Osteoblast (primary cell): ENCODE results near the gene DNAAF5. TPM values are rescaled to one million over a fixed set of nuclear protein-coding genes. Genes with fewer than 3 reads are reported as not detected.
A peak's percentile ranks its signal among the peaks of the same experiment; 100 is the strongest.
"Not testable (repeated sequence)": the region's sequence is repeated elsewhere in the genome, so short reads cannot be mapped to it uniquely, and the experiment has no call there.

ENCODE experiments used
- DNase-seq: peaks from one replicate; pipeline ENCODE4 v3.0.0; 2011; ENCODE audit warnings: low spot score, mixed read lengths; ENCODE audit not compliant: insufficient read length; ENCODE audit errors: missing footprints
- H2AFZ ChIP-seq: 2 replicates; pipeline ENCODE4 v1.6.0; 2011; ENCODE audit warnings: mild to moderate bottlenecking, low read length
- H3K27ac ChIP-seq: 2 replicates; pipeline ENCODE4 v1.5.1; 2011; ENCODE audit warnings: mild to moderate bottlenecking, low read depth, low read length, moderate library complexity
- H3K27me3 ChIP-seq: 2 replicates; pipeline ENCODE4 v1.6.0; 2012; ENCODE audit warnings: mild to moderate bottlenecking, control low read depth, inconsistent platforms, low read length, moderate library complexity; ENCODE audit not compliant: insufficient read depth
- H3K36me3 ChIP-seq: 2 replicates; pipeline ENCODE4 v1.5.1; 2011; ENCODE audit warnings: mild to moderate bottlenecking, low read length, control low read depth, moderate library complexity; ENCODE audit not compliant: insufficient read depth
- H3K4me1 ChIP-seq: 2 replicates; pipeline ENCODE4 v1.5.1; 2011; ENCODE audit warnings: mild to moderate bottlenecking, low read length, control low read depth, moderate library complexity; ENCODE audit not compliant: insufficient read depth
- H3K4me2 ChIP-seq: 2 replicates; pipeline ENCODE4 v1.6.0; 2011; ENCODE audit warnings: mild to moderate bottlenecking, low read length; ENCODE audit not compliant: insufficient read depth
- H3K4me3 ChIP-seq: fragments of 200-600 bp; sonication (generic); 3 replicates; pipeline ENCODE4 v1.5.1; 2012; ENCODE audit warnings: mild to moderate bottlenecking, low read length, inconsistent platforms; ENCODE audit not compliant: insufficient read depth
- H3K79me2 ChIP-seq: 2 replicates; pipeline ENCODE4 v1.6.0; 2012; ENCODE audit warnings: mild to moderate bottlenecking, low read length, control low read depth, inconsistent platforms; ENCODE audit not compliant: insufficient read depth
- H3K9me3 ChIP-seq: 2 replicates; pipeline ENCODE4 v1.5.1; 2011; ENCODE audit warnings: low read depth, low read length, control low read depth
- H4K20me1 ChIP-seq: 2 replicates; pipeline ENCODE4 v1.6.0; 2012; ENCODE audit warnings: mild to moderate bottlenecking, low read length, control low read depth; ENCODE audit not compliant: insufficient read depth
- total RNA-seq: library from RNA; depleted of rRNA; stranded (reverse); fragments of >200 nt; gene quantifications from 2 replicates; pipeline ENCODE4 v1.2.3, GENCODE V29; 2012
- TF ChIP-seq, protein P1 (sequence below): IDR thresholded peaks from 2 replicates; pipeline ENCODE4 v1.5.1; 2011; ENCODE audit warnings: mild to moderate bottlenecking, low read depth, low read length, moderate library complexity; ENCODE audit errors: extremely low read depth

DNAAF5 gene
- total RNA-seq, 1 donor: 22.4 TPM

- H3K27me3 ChIP-seq: no peaks in the 10 kb centered on the region
- no peaks in the 10 kb centered on the region for H3K9me3 ChIP-seq
- peak; percentile 48 for DNase-seq
- H3K4me1 ChIP-seq: no peaks in the 10 kb centered on the region
- TF ChIP-seq, protein P1, sequence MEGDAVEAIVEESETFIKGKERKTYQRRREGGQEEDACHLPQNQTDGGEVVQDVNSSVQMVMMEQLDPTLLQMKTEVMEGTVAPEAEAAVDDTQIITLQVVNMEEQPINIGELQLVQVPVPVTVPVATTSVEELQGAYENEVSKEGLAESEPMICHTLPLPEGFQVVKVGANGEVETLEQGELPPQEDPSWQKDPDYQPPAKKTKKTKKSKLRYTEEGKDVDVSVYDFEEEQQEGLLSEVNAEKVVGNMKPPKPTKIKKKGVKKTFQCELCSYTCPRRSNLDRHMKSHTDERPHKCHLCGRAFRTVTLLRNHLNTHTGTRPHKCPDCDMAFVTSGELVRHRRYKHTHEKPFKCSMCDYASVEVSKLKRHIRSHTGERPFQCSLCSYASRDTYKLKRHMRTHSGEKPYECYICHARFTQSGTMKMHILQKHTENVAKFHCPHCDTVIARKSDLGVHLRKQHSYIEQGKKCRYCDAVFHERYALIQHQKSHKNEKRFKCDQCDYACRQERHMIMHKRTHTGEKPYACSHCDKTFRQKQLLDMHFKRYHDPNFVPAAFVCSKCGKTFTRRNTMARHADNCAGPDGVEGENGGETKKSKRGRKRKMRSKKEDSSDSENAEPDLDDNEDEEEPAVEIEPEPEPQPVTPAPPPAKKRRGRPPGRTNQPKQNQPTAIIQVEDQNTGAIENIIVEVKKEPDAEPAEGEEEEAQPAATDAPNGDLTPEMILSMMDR: no peak
- no peaks in the 10 kb centered on the region for H3K36me3 ChIP-seq
- H2AFZ ChIP-seq: peak overlapping the region; percentile 62
- no peak overlapping the region for H3K27ac ChIP-seq
- peak overlapping the region; percentile 60 for H3K4me2 ChIP-seq
- peak overlapping the region; percentile 39 for H3K4me3 ChIP-seq
- no peaks in the 10 kb centered on the region for H4K20me1 ChIP-seq
- no peaks in the 10 kb centered on the region for H3K79me2 ChIP-seq
Observed at GRCh38 chr7:801940-802381, 75.5 kb downstream of the DNAAF5 start.

DNA sequence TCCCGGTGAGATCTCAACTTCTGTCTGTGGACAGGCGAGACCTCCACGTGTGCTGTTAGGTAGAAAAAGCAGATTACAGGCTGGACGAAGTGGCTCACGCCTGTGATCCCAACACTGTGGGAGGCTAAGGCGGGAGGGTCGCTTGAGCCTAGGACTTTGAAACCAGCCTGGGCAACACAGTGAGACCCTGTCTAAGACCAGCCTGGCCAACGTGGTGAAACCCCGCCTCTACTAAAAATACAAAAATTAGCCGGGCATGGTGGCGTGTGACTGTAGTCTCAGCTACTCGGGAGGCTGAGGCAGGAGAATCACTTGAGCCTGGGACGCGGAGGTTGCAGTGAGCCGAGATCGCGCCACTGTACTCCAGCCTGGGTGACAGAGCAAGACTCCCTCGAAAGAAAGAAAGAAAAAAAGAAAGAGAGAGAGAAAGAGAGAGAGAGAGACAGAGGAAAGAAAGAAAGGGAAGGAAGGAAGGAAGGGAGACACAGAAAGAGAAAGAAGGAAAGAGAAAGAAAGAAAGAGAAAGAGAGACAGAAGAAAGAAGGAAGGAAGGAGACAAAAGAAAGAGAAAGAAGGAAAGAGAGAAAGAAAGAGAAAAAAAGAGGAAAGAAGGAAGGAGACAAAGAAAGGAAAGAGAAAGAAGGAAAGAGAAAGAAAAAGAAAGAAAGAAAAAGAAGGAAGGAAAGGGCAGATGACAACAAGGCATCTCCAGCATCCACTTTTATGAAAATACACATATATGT lies 76.2 kb downstream of the DNAAF5 start:
- no peaks in the 10 kb centered on the region for H3K27me3 ChIP-seq
- no peaks in the 10 kb centered on the region for H4K20me1 ChIP-seq
- TF ChIP-seq, protein P1: no peak
- H3K4me1 ChIP-seq: no peaks in the 10 kb centered on the region
- DNase-seq: no peak
- no peak overlapping the region for H3K27ac ChIP-seq
- no peak overlapping the region for H3K4me3 ChIP-seq
- H3K4me2 ChIP-seq: peak overlapping the region; percentile 7
- no peaks in the 10 kb centered on the region for H3K36me3 ChIP-seq
- peak overlapping the region; percentile 41 for H2AFZ ChIP-seq
- H3K79me2 ChIP-seq: no peaks in the 10 kb centered on the region
- H3K9me3 ChIP-seq: no peaks in the 10 kb centered on the region

DNA sequence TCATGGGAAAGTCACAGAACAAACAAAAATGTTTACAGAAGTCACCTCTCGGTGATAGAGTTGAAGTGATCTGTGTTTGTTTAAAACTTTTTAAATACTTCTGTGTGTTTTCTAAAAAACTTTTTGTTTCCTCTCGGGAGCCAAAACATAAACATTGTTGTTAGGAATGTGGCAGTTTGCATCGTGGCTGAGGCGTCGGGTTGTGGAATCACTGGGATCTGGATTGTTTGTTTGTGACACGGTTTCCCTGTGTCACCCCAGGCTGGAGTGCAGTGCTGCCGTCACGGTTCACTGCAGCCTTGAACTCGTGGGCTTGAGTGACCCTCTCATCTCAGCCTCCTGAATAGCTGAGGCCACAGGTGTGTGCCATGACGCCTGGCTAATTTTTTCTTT lies 76.7 kb downstream of the DNAAF5 start:
- Histone ChIP-seq H3K9me3 (no peaks in the 10 kb centered on the region), H3K4me2 (peak overlapping the region; percentile 7), H2AFZ (no peak overlapping the region), H3K27ac (no peak overlapping the region), H3K4me1 (no peaks in the 10 kb centered on the region), H3K36me3 (no peaks in the 10 kb centered on the region), H3K4me3 (no peak overlapping the region), H4K20me1 (no peaks in the 10 kb centered on the region), H3K79me2 (no peaks in the 10 kb centered on the region), H3K27me3 (no peaks in the 10 kb centered on the region)
- TF ChIP-seq, protein P1: no peak
- DNase-seq: peak; percentile 35

GRCh38 chr7:803796-804195 lies 77.3 kb downstream of the DNAAF5 start:
- not testable (repeated sequence) for H3K4me1 ChIP-seq, H3K4me3 ChIP-seq, H4K20me1 ChIP-seq, DNase-seq, H3K79me2 ChIP-seq, H2AFZ ChIP-seq, H3K9me3 ChIP-seq, H3K36me3 ChIP-seq, H3K4me2 ChIP-seq, H3K27me3 ChIP-seq, H3K27ac ChIP-seq
